Measurements from ENCODE around the gene CYREN. TPM values are rescaled to one million over a fixed set of nuclear protein-coding genes. Genes with fewer than 3 reads are reported as not detected.
A peak's percentile ranks its signal among the peaks of the same experiment; 100 is the strongest.
"Not testable (repeated sequence)": the region's sequence is repeated elsewhere in the genome, so short reads cannot be mapped to it uniquely, and the experiment has no call there.

Gene CYREN
- total and polyA plus RNA-seq, 7 experiments from 2014 or later = 25.6 to 67.9 (median 49.5) TPM

GRCh38 chr7:135177028-135177696, 6.7 kb upstream of the CYREN start:
- intact Hi-C loops (cut with micrococcal nuclease) = loop anchor here in 1 of 2 donors (10.0 kb wide), 1 partner anchor 722 kb away; the partner anchor contains the start of gene AKR1B1
- peaks cover 6 to 36% (median 17%) of the 10 kb centered on the region in 11 donors for H3K9me3 Mint-ChIP-seq
- ATAC-seq (no peak), DNase-seq (no peak)
- no peaks in the 10 kb centered on the region for H3K27me3 Mint-ChIP-seq
- ChIA-PET POLR2A (interaction anchor here (1.0 kb wide), 1 partner anchor 29 kb away, joined by 3 read pairs; the partner anchor contains the start of gene TMEM140), CTCF (no interaction called here)
- Histone ChIP-seq H3K4me3 (ENCODE audit: low read length) (no peak overlapping the region), H3K4me1 (ENCODE audit: control insufficient read depth in 2 of 2, insufficient read depth in 2 of 2, low read length in 2 of 2) (no peaks in the 10 kb centered on the region), H3K9me3 (ENCODE audit: control insufficient read depth in 2 of 3, low read length in 3 of 3) (peaks cover 0 to 26% (median 4%) of the 10 kb centered on the region in 3 experiments), H3K36me3 (ENCODE audit: control insufficient read depth in 2 of 3, insufficient read depth in 3 of 3, low read length in 3 of 3) (no peaks in the 10 kb centered on the region), H3K27ac (ENCODE audit: low read depth, low read length) (no peak overlapping the region), H3K27me3 (ENCODE audit: control insufficient read depth in 2 of 2, insufficient read depth in 2 of 2, low read length in 2 of 2) (no peaks in the 10 kb centered on the region)
- no peak overlapping the region for H3K4me3 Mint-ChIP-seq
- peaks cover 0 to 7% (median 1%) of the 10 kb centered on the region in 7 donors for H3K4me1 Mint-ChIP-seq
- H3K27ac Mint-ChIP-seq = no peak overlapping the region
- H3K36me3 Mint-ChIP-seq = peaks cover 9 to 37% (median 25%) of the 10 kb centered on the region in 5 donors

GRCh38 chr7:135175931-135176330, 5.4 kb upstream of the CYREN start:
- peaks cover 0 to 11% (median 9%) of the 10 kb centered on the region in 7 donors for H3K4me1 Mint-ChIP-seq
- ChIA-PET CTCF (no interaction called here), POLR2A (no interaction called here)
- Histone ChIP-seq H3K27ac (ENCODE audit: low read depth, low read length) (no peak overlapping the region), H3K36me3 (ENCODE audit: control insufficient read depth in 2 of 3, insufficient read depth in 3 of 3, low read length in 3 of 3) (no peaks in the 10 kb centered on the region), H3K4me3 (ENCODE audit: low read length) (no peak overlapping the region), H3K9me3 (ENCODE audit: control insufficient read depth in 2 of 3, low read length in 3 of 3) (peaks cover 0 to 15% (median 1%) of the 10 kb centered on the region in 3 experiments), H3K4me1 (ENCODE audit: control insufficient read depth in 2 of 2, insufficient read depth in 2 of 2, low read length in 2 of 2) (peaks cover 0 to 4% of the 10 kb centered on the region in 2 donors), H3K27me3 (ENCODE audit: control insufficient read depth in 2 of 2, insufficient read depth in 2 of 2, low read length in 2 of 2) (no peaks in the 10 kb centered on the region)
- DNase-seq (no peak), ATAC-seq (no peak)
- H3K9me3 Mint-ChIP-seq = peaks cover 1 to 24% (median 7%) of the 10 kb centered on the region in 11 donors
- peak overlapping the region in 1 of 9 donors; percentile 6 for H3K27ac Mint-ChIP-seq
- H3K27me3 Mint-ChIP-seq = no peaks in the 10 kb centered on the region
- H3K36me3 Mint-ChIP-seq = peaks cover 9 to 28% (median 15%) of the 10 kb centered on the region in 5 donors
- H3K4me3 Mint-ChIP-seq = no peak overlapping the region
- intact Hi-C loops (cut with micrococcal nuclease) = loop anchor here in 1 of 2 donors (10.0 kb wide), 1 partner anchor 721 kb away; the partner anchor contains the start of gene AKR1B1

GRCh38 chr7:135174941-135175340, 4.4 kb upstream of the CYREN start:
- Histone ChIP-seq H3K27me3 (ENCODE audit: control insufficient read depth in 2 of 2, insufficient read depth in 2 of 2, low read length in 2 of 2) (no peaks in the 10 kb centered on the region), H3K36me3 (ENCODE audit: control insufficient read depth in 2 of 3, insufficient read depth in 3 of 3, low read length in 3 of 3) (peaks cover 0 to 4% (median 0%) of the 10 kb centered on the region in 3 experiments), H3K4me1 (ENCODE audit: control insufficient read depth in 2 of 2, insufficient read depth in 2 of 2, low read length in 2 of 2) (peaks cover 0 to 4% of the 10 kb centered on the region in 2 donors), H3K4me3 (ENCODE audit: low read length) (no peak overlapping the region), H3K9me3 (ENCODE audit: control insufficient read depth in 2 of 3, low read length in 3 of 3) (peaks cover 0 to 5% (median 0%) of the 10 kb centered on the region in 3 experiments), H3K27ac (ENCODE audit: low read depth, low read length) (no peak overlapping the region)
- intact Hi-C loops (cut with micrococcal nuclease) = loop anchor here (5.0 to 10.0 kb wide), 6 partner anchors 128 to 720 kb away; partner anchors contain the start of gene AKR1B1 (in 2 of the 2)
- peaks cover 0 to 14% (median 4%) of the 10 kb centered on the region in 11 donors for H3K9me3 Mint-ChIP-seq
- H3K36me3 Mint-ChIP-seq = peaks cover 7 to 19% (median 9%) of the 10 kb centered on the region in 5 donors
- ATAC-seq (no peak), DNase-seq (no peak)
- ChIA-PET CTCF (no interaction called here), POLR2A (interaction anchor here (1.2 kb wide), 1 partner anchor 36 kb away, joined by 3 read pairs; the partner anchor contains the start of gene WDR91)
- no peak overlapping the region for H3K27ac Mint-ChIP-seq
- no peaks in the 10 kb centered on the region for H3K27me3 Mint-ChIP-seq
- peaks cover 0 to 15% (median 11%) of the 10 kb centered on the region in 7 donors for H3K4me1 Mint-ChIP-seq
- no peak overlapping the region for H3K4me3 Mint-ChIP-seq

- intact Hi-C loops (cut with micrococcal nuclease) = loop anchor here (5.0 to 10.0 kb wide), 6 partner anchors 127 to 719 kb away; partner anchors contain the start of gene AKR1B1 (in 2 of the 2)
- H3K27me3 ChIP-seq (ENCODE audit: control insufficient read depth in 2 of 2, insufficient read depth in 2 of 2, low read length in 2 of 2); H3K27ac Mint-ChIP-seq; H3K36me3 ChIP-seq (ENCODE audit: control insufficient read depth in 2 of 3, insufficient read depth in 3 of 3, low read length in 3 of 3); H3K4me3 Mint-ChIP-seq; H3K27ac ChIP-seq (ENCODE audit: low read depth, low read length); H3K4me3 ChIP-seq (ENCODE audit: low read length); H3K27me3 Mint-ChIP-seq; H3K9me3 Mint-ChIP-seq; ATAC-seq; DNase-seq; H3K9me3 ChIP-seq (ENCODE audit: control insufficient read depth in 2 of 3, low read length in 3 of 3): not testable (repeated sequence)
- H3K4me1 ChIP-seq (ENCODE audit: control insufficient read depth in 2 of 2, insufficient read depth in 2 of 2, low read length in 2 of 2) = peaks cover 9 to 11% of the 10 kb centered on the region in 2 donors
- Mint-ChIP-seq H3K36me3 (peaks cover 3 to 15% (median 8%) of the 10 kb centered on the region in 5 donors), H3K4me1 (peaks cover 8 to 25% (median 21%) of the 10 kb centered on the region in 7 donors)
- ChIA-PET POLR2A (interaction anchor here (0.6 to 1.2 kb wide), 3 partner anchors 38 to 332 kb away, joined by 3 to 11 read pairs (median 4); partner anchors contain the start of gene WDR91), CTCF (interaction anchor here (0.7 to 1.6 kb wide), 2 partner anchors 13 to 177 kb away, joined by 4 to 5 read pairs; no protein-coding TSS in a partner anchor)
These were observed 3.4 kb upstream of the CYREN start for GRCh38 chr7:135173916-135174315.

GRCh38 chr7:135171581-135172291, 1.2 kb upstream of the CYREN start:
- ChIA-PET POLR2A (interaction anchor here (0.7 to 12.9 kb wide), 8 partner anchors 11 to 538 kb away, joined by 3 to 183 read pairs (median 6); partner anchors contain the start of genes AGBL3, TMEM140 and WDR91), CTCF (interaction anchor here (0.6 to 3.9 kb wide), 9 partner anchors 7 to 538 kb away, joined by 3 to 23 read pairs (median 4); partner anchors contain the start of genes AGBL3 and TMEM140)
- Mint-ChIP-seq H3K4me3 (peak overlapping the region; percentile 66 to 93 (median 85)), H3K36me3 (peaks cover 3 to 29% (median 19%) of the 10 kb centered on the region in 5 donors), H3K4me1 (peaks cover 26 to 47% (median 41%) of the 10 kb centered on the region in 7 donors), H3K27ac (peak overlapping the region; percentile 18 to 98 (median 94))
- H3K27me3 Mint-ChIP-seq; H3K9me3 Mint-ChIP-seq; H3K4me3 ChIP-seq (ENCODE audit: low read length); ATAC-seq; H3K27me3 ChIP-seq (ENCODE audit: control insufficient read depth in 2 of 2, insufficient read depth in 2 of 2, low read length in 2 of 2); H3K9me3 ChIP-seq (ENCODE audit: control insufficient read depth in 2 of 3, low read length in 3 of 3); DNase-seq: not testable (repeated sequence)
- Histone ChIP-seq H3K4me1 (ENCODE audit: control insufficient read depth in 2 of 2, insufficient read depth in 2 of 2, low read length in 2 of 2) (peaks cover 16 to 29% of the 10 kb centered on the region in 2 donors), H3K36me3 (ENCODE audit: control insufficient read depth in 2 of 3, insufficient read depth in 3 of 3, low read length in 3 of 3) (peaks cover 0 to 15% (median 0%) of the 10 kb centered on the region in 3 experiments), H3K27ac (ENCODE audit: low read depth, low read length) (peak overlapping the region; percentile 95)
- intact Hi-C loops (cut with micrococcal nuclease) = loop anchor here (2.0 to 10.0 kb wide), 7 partner anchors 124 to 805 kb away; partner anchors contain the start of genes AKR1B1 (in 2 of the 2) and MTPN (in 1 of the 2)
